Ascending aorta (tissue), 2 donors: ENCODE data around the gene ETFB. TPM values are rescaled to one million over a fixed set of nuclear protein-coding genes. Genes with fewer than 3 reads are reported as not detected.

Source experiments
- DNase-seq, 2 donors: peaks; one replicate each; pipeline ENCODE4 v3.0.0-alpha.2; 2019; ENCODE audit warnings: low spot score in 2 of 2
- H3K27ac ChIP-seq, 2 donors: fragments of 200-600 bp; sonication (generic); one replicate each; pipeline ENCODE4 v1.5.1; 2016 to 2017; ENCODE audit warnings: mild to moderate bottlenecking in 1 of 2
- H3K27me3 ChIP-seq: fragments of 200-600 bp; sonication (generic); one replicate; pipeline ENCODE4 v1.5.1; 2017
- H3K36me3 ChIP-seq, 2 donors: fragments of 200-600 bp; sonication (generic); one replicate each; pipeline ENCODE4 v1.5.1; 2016
- H3K4me1 ChIP-seq, 2 donors: fragments of 200-600 bp; sonication (generic); one replicate each; pipeline ENCODE4 v1.5.1; 2016 to 2017; ENCODE audit warnings: mild to moderate bottlenecking in 1 of 2
- H3K4me3 ChIP-seq, 2 donors: fragments of 200-600 bp; sonication (generic); one replicate each; pipeline ENCODE4 v1.5.1; 2016 to 2017; ENCODE audit warnings: mild to moderate bottlenecking in 1 of 2
- H3K9me3 ChIP-seq, 2 donors: fragments of 200-600 bp; sonication (generic); one replicate each; pipeline ENCODE4 v1.5.1; 2016
- intact Hi-C: fragments of 100-400 bp; cut with DNase I; formaldehyde crosslinking; loops from one replicate; pipeline ENCODE4 v1.15.1; 2023
- total RNA-seq: library from RNA; depleted of rRNA; stranded (reverse); fragments of >200 nt; gene quantifications from one replicate; pipeline ENCODE4 v1.1.0, GENCODE V29; 2016
- TF ChIP-seq, protein P1 (sequence below), 3 experiments: fragments of 200-600 bp in 2 of 3; fragments of 450-650 bp in 1 of 3; sonication (generic) in 2 of 3; IDR thresholded peaks; one replicate each; pipeline ENCODE4 v1.5.1; 2016 to 2019; ENCODE audit warnings: antibody characterized with exemption in 3 of 3, mild to moderate bottlenecking in 1 of 3, moderate library complexity in 1 of 3

ETFB gene
- total RNA-seq, 1 donor from 2014 or later, result 42.5 TPM

- no peaks in the 10 kb centered on the region for H3K27me3 ChIP-seq
- peaks cover 5% of the 10 kb centered on the region in 2 donors for H3K4me1 ChIP-seq
- H3K36me3 ChIP-seq, result peaks cover 2 to 3% of the 10 kb centered on the region in 2 donors
- DNase-seq, result no peak
- H3K27ac ChIP-seq, result no peak overlapping the region
- TF ChIP-seq, protein P1, sequence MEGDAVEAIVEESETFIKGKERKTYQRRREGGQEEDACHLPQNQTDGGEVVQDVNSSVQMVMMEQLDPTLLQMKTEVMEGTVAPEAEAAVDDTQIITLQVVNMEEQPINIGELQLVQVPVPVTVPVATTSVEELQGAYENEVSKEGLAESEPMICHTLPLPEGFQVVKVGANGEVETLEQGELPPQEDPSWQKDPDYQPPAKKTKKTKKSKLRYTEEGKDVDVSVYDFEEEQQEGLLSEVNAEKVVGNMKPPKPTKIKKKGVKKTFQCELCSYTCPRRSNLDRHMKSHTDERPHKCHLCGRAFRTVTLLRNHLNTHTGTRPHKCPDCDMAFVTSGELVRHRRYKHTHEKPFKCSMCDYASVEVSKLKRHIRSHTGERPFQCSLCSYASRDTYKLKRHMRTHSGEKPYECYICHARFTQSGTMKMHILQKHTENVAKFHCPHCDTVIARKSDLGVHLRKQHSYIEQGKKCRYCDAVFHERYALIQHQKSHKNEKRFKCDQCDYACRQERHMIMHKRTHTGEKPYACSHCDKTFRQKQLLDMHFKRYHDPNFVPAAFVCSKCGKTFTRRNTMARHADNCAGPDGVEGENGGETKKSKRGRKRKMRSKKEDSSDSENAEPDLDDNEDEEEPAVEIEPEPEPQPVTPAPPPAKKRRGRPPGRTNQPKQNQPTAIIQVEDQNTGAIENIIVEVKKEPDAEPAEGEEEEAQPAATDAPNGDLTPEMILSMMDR (IDR thresholded peaks at IDR 0.05), result no peak
- H3K4me3 ChIP-seq, result no peak overlapping the region
- H3K9me3 ChIP-seq, result no peaks in the 10 kb centered on the region
- intact Hi-C loops, result no loop called here
Observed at GRCh38 chr19:51357952-51358351, 8.2 kb downstream of the ETFB start.

DNA sequence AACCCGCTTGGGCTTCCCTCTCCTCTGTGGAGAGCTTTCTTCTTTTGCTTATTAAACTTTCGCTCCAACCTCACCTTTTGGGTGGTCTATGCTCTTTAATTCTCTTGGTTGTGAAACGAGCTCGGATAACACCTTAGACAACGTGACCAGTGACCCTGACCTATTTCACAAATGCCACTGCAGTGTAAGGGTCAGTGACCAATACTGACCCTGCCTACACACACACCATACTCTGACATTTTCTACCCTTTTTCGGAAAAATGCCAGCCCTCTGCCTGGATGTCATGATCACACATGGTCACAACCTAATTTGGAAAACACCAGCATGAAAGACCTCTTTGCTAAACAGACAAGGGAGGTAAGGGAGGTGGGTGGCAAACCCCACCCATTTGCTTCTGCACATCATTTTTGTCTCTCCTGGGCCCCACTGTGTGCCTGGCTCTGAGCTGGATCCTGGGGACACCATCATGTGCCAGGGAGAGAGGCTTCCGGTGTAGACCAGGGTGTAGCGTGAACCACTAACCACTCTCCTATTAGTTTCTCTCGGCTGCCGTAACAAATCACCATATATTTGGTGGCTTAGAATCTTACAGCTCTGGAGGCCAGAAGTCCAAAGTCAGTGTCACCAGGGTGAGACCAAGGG is 9.9 kb downstream of the ETFB start:
- Histone ChIP-seq H3K27me3 (no peaks in the 10 kb centered on the region), H3K36me3 (peaks cover 9 to 12% of the 10 kb centered on the region in 2 donors), H3K27ac (no peak overlapping the region), H3K4me1 (no peaks in the 10 kb centered on the region), H3K9me3 (no peaks in the 10 kb centered on the region), H3K4me3 (no peak overlapping the region)
- intact Hi-C loops, result no loop called here
- no peak for DNase-seq
- TF ChIP-seq, protein P1 (IDR thresholded peaks at IDR 0.05), result no peak

DNA sequence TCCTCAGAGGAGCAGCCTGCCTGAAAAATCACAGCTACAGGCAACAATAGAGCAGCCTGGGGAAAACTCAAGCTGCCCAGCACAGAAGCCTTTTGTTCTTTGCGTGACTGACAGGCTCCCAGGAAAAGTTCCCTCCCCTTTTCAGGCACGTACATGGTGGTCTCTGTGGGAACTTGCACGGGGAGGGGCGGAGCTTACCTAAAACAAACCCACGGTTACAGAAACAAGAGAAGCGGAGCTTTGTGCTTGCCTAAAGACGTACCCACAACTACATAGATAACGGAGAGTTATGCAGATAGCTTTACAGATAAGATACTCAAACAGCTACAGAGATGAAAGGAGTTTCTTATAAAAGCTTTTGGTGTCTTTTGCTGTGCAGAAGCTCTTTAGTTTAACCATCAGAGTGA is 11.4 kb downstream of the ETFB start:
- Histone ChIP-seq H3K27me3 (no peaks in the 10 kb centered on the region), H3K27ac (no peak overlapping the region), H3K9me3 (no peaks in the 10 kb centered on the region), H3K4me1 (no peaks in the 10 kb centered on the region), H3K36me3 (peaks cover 17 to 26% of the 10 kb centered on the region in 2 donors), H3K4me3 (no peak overlapping the region)
- TF ChIP-seq, protein P1 (IDR thresholded peaks at IDR 0.05), result no peak
- no peak for DNase-seq
- intact Hi-C loops, result no loop called here

- no peaks in the 10 kb centered on the region for H3K9me3 ChIP-seq
- H3K36me3 ChIP-seq, result peaks cover 17 to 26% of the 10 kb centered on the region in 2 donors
- no peak overlapping the region for H3K4me3 ChIP-seq
- TF ChIP-seq, protein P1 (IDR thresholded peaks at IDR 0.05), result no peak
- no peaks in the 10 kb centered on the region for H3K27me3 ChIP-seq
- intact Hi-C loops, result no loop called here
- H3K27ac ChIP-seq, result no peak overlapping the region
- DNase-seq, result no peak
- no peaks in the 10 kb centered on the region for H3K4me1 ChIP-seq
Observed at GRCh38 chr19:51354103-51354741, 12.0 kb downstream of the ETFB start.

DNA sequence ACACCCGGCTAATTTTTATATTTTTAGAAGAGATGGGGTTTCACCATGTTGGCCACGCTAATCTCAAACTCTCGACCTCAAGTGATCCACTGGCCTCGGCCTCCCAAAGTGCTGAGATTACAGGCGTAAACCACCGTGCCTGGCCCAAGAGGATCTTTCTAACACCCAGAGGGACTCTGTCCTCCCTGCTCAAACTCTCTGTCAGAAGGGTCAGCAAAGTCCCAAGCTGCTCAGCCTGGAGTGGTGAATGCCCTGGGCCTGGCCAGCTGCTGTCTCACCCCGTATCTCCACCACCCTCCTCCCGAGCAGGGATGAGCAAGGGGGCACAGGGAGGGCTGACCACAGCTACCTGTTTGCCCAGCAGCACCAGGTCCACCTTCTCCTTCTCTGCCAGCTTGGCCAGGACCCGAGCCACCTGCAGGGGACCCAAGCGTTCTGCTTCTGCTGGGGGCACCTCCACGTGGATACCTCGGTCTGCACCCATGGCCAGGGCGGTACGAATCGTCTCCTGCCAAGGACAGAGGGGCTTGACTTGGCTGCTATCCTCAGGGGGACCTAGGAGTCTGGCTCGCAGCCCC is 13.3 kb downstream of the ETFB start:
- Histone ChIP-seq H3K9me3 (no peaks in the 10 kb centered on the region), H3K36me3 (peaks cover 17 to 26% of the 10 kb centered on the region in 2 donors), H3K27me3 (no peaks in the 10 kb centered on the region), H3K27ac (no peak overlapping the region), H3K4me3 (no peak overlapping the region), H3K4me1 (no peaks in the 10 kb centered on the region)
- TF ChIP-seq, protein P1 (IDR thresholded peaks at IDR 0.05), result no peak
- intact Hi-C loops, result no loop called here
- no peak for DNase-seq
